ENCODE results near the gene SIRPA. TPM values are rescaled to one million over a fixed set of nuclear protein-coding genes. Genes with fewer than 3 reads are reported as not detected.
A peak's percentile ranks its signal among the peaks of the same experiment; 100 is the strongest.

Gene SIRPA
- total and polyA plus RNA-seq, 3 experiments from 2014 or later: 0.53 to 0.66 TPM; not detected in 1

- POLR2A ChIA-PET: interaction anchor here (0.5 kb wide), 1 partner anchor 132 kb away, joined by 4 read pairs; no protein-coding TSS in a partner anchor
- peaks cover 8% of the 10 kb centered on the region for H3K27me3 ChIP-seq (ENCODE audit: insufficient read depth, low read length, poor library complexity, severe bottlenecking)
- no peaks in the 10 kb centered on the region for H3K36me3 ChIP-seq (ENCODE audit: insufficient read depth, low read length)
- no peak for DNase-seq
- CTCF ChIA-PET: interaction anchor here (0.6 kb wide), 1 partner anchor 402 kb away, joined by 3 read pairs; no protein-coding TSS in a partner anchor
- Mint-ChIP-seq H3K27ac (no peak overlapping the region), H3K9me3 (no peaks in the 10 kb centered on the region), H3K27me3 (peaks cover 33 to 57% of the 10 kb centered on the region in 2 donors), H3K4me3 (no peak overlapping the region), H3K4me1 (peaks cover 0 to 9% (median 0%) of the 10 kb centered on the region in 3 donors), H3K36me3 (no peaks in the 10 kb centered on the region)
- no peaks in the 10 kb centered on the region for H3K9me3 ChIP-seq (ENCODE audit: low read length)
- H3K4me1 ChIP-seq (ENCODE audit: insufficient read depth, low read length): no peaks in the 10 kb centered on the region
- H3K4me3 ChIP-seq (ENCODE audit: low read length): no peak overlapping the region
- no peak overlapping the region for H3K27ac ChIP-seq (ENCODE audit: low read depth, low read length)
These were observed 4.0 kb downstream of the SIRPA start for GRCh38 chr20:1899241-1899525.

DNA sequence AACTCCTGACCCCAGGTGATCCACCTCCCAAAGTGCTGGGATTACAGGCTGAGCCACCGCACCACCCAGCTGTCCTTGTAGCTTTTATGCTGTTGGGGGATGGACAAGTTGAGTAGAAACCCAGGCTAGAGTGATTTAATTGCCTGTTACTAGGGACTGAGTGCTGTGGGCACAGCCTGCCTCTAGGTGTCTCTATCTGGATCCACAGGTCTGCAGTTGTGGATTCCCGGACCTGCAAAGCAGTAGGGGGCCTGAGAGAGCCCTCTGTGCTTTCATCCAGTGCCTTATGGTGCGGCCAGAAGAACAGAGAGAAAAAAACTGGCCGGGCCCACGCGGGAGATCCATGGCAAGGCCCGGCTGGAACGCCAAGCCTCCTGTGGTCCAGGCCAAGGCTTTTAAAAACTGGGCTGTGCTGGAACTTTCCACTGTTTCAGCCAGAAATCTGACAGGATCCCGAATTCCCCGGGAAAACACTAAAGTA is 5.2 kb downstream of the SIRPA start:
- no peak overlapping the region for H3K4me3 ChIP-seq (ENCODE audit: low read length)
- POLR2A ChIA-PET: no interaction called here
- Mint-ChIP-seq H3K9me3 (no peaks in the 10 kb centered on the region), H3K4me3 (no peak overlapping the region), H3K27me3 (peaks cover 31 to 57% of the 10 kb centered on the region in 2 donors), H3K4me1 (peaks cover 0 to 8% (median 0%) of the 10 kb centered on the region in 3 donors), H3K36me3 (no peaks in the 10 kb centered on the region), H3K27ac (no peak overlapping the region)
- no peak overlapping the region for H3K27ac ChIP-seq (ENCODE audit: low read depth, low read length)
- no peak for DNase-seq
- H3K27me3 ChIP-seq (ENCODE audit: insufficient read depth, low read length, poor library complexity, severe bottlenecking): peaks cover 8% of the 10 kb centered on the region
- H3K4me1 ChIP-seq (ENCODE audit: insufficient read depth, low read length): no peaks in the 10 kb centered on the region
- CTCF ChIA-PET: interaction anchor here (0.7 kb wide), 1 partner anchor 47 kb away, joined by 3 read pairs; no protein-coding TSS in a partner anchor
- no peaks in the 10 kb centered on the region for H3K36me3 ChIP-seq (ENCODE audit: insufficient read depth, low read length)
- H3K9me3 ChIP-seq (ENCODE audit: low read length): no peaks in the 10 kb centered on the region

DNA sequence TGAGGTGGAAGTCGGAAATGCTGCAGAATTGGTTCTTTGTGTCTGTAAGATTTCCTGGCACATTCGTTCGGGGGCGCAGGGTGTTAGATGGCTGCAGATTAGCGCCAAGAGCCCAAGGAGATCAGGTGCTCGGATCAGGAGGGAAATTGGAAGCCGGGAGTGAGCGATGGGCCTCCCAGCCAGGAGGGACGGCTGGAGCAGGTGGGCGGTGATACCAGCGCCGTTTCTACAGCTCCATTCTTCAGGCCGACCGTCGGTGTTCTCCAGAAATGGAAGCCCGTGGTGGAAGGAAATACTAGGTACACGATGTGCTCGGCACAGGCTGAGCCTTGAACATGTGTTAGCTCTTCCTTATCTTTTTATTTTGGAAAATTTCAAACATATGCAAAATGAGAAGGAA is 6.5 kb downstream of the SIRPA start:
- DNase-seq: no peak
- Histone ChIP-seq H3K27me3 (ENCODE audit: insufficient read depth, low read length, poor library complexity, severe bottlenecking) (no peaks in the 10 kb centered on the region), H3K9me3 (ENCODE audit: low read length) (no peaks in the 10 kb centered on the region), H3K4me1 (ENCODE audit: insufficient read depth, low read length) (no peaks in the 10 kb centered on the region), H3K27ac (ENCODE audit: low read depth, low read length) (no peak overlapping the region), H3K36me3 (ENCODE audit: insufficient read depth, low read length) (no peaks in the 10 kb centered on the region), H3K4me3 (ENCODE audit: low read length) (no peak overlapping the region)
- Mint-ChIP-seq H3K4me3 (no peak overlapping the region), H3K9me3 (no peaks in the 10 kb centered on the region), H3K27ac (no peak overlapping the region), H3K36me3 (no peaks in the 10 kb centered on the region), H3K4me1 (peaks cover 4 to 8% (median 5%) of the 10 kb centered on the region in 3 donors), H3K27me3 (peaks cover 28 to 44% of the 10 kb centered on the region in 2 donors)
- CTCF ChIA-PET: no interaction called here
- POLR2A ChIA-PET: no interaction called here

GRCh38 chr20:1902188-1902587 is 7.0 kb downstream of the SIRPA start:
- Histone ChIP-seq H3K4me3 (ENCODE audit: low read length) (no peak overlapping the region), H3K4me1 (ENCODE audit: insufficient read depth, low read length) (no peaks in the 10 kb centered on the region), H3K9me3 (ENCODE audit: low read length) (no peaks in the 10 kb centered on the region), H3K27ac (ENCODE audit: low read depth, low read length) (no peak overlapping the region), H3K27me3 (ENCODE audit: insufficient read depth, low read length, poor library complexity, severe bottlenecking) (no peaks in the 10 kb centered on the region), H3K36me3 (ENCODE audit: insufficient read depth, low read length) (no peaks in the 10 kb centered on the region)
- H3K36me3 Mint-ChIP-seq: no peaks in the 10 kb centered on the region
- no peak overlapping the region for H3K27ac Mint-ChIP-seq
- peaks cover 5 to 8% (median 6%) of the 10 kb centered on the region in 3 donors for H3K4me1 Mint-ChIP-seq
- POLR2A ChIA-PET: no interaction called here
- DNase-seq: no peak
- H3K9me3 Mint-ChIP-seq: no peaks in the 10 kb centered on the region
- peaks cover 24 to 39% of the 10 kb centered on the region in 2 donors for H3K27me3 Mint-ChIP-seq
- no peak overlapping the region for H3K4me3 Mint-ChIP-seq
- CTCF ChIA-PET: no interaction called here

- no peak for DNase-seq
- Mint-ChIP-seq H3K27ac (no peak overlapping the region), H3K4me3 (no peak overlapping the region), H3K36me3 (no peaks in the 10 kb centered on the region), H3K4me1 (peaks cover 5 to 8% (median 6%) of the 10 kb centered on the region in 3 donors), H3K27me3 (peaks cover 21 to 39% of the 10 kb centered on the region in 2 donors), H3K9me3 (no peaks in the 10 kb centered on the region)
- ChIA-PET POLR2A (no interaction called here), CTCF (no interaction called here)
- Histone ChIP-seq H3K9me3 (ENCODE audit: low read length) (no peaks in the 10 kb centered on the region), H3K27me3 (ENCODE audit: insufficient read depth, low read length, poor library complexity, severe bottlenecking) (no peaks in the 10 kb centered on the region), H3K27ac (ENCODE audit: low read depth, low read length) (no peak overlapping the region), H3K36me3 (ENCODE audit: insufficient read depth, low read length) (no peaks in the 10 kb centered on the region), H3K4me1 (ENCODE audit: insufficient read depth, low read length) (no peaks in the 10 kb centered on the region), H3K4me3 (ENCODE audit: low read length) (no peak overlapping the region)
These were observed 8.9 kb downstream of the SIRPA start for GRCh38 chr20:1904135-1904534.

DNA sequence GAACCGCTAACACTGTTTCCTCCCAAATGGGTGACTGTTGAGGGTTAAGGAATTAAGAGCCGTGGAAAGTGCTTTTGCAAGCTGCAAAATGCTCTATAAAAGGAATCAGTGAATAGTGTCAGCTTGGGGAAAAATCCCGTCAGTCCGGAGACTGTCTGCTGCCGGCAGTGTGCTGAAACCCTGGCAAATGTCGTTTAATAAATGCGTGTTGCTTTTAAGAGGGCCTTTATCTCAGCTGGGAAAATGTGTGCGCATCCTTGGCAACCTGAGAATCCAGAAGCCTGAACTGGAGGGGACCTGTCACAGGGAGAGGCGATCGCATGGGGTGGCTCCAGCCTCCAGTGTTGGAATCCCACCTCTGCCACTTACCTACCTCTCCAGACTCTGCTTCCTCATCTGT is 9.8 kb downstream of the SIRPA start:
- Histone ChIP-seq H3K27ac (ENCODE audit: low read depth, low read length) (no peak overlapping the region), H3K9me3 (ENCODE audit: low read length) (no peaks in the 10 kb centered on the region), H3K4me1 (ENCODE audit: insufficient read depth, low read length) (no peaks in the 10 kb centered on the region), H3K4me3 (ENCODE audit: low read length) (no peak overlapping the region), H3K36me3 (ENCODE audit: insufficient read depth, low read length) (no peaks in the 10 kb centered on the region), H3K27me3 (ENCODE audit: insufficient read depth, low read length, poor library complexity, severe bottlenecking) (no peaks in the 10 kb centered on the region)
- Mint-ChIP-seq H3K27ac (no peak overlapping the region), H3K9me3 (no peaks in the 10 kb centered on the region), H3K36me3 (no peaks in the 10 kb centered on the region), H3K4me3 (no peak overlapping the region), H3K27me3 (peaks cover 16 to 32% of the 10 kb centered on the region in 2 donors), H3K4me1 (peaks cover 5 to 8% (median 6%) of the 10 kb centered on the region in 3 donors)
- DNase-seq: no peak
- ChIA-PET POLR2A (no interaction called here), CTCF (no interaction called here)

GRCh38 chr20:1905693-1906092 is 10.5 kb downstream of the SIRPA start:
- H3K36me3 ChIP-seq (ENCODE audit: insufficient read depth, low read length): no peaks in the 10 kb centered on the region
- no peaks in the 10 kb centered on the region for H3K4me1 ChIP-seq (ENCODE audit: insufficient read depth, low read length)
- Mint-ChIP-seq H3K9me3 (no peaks in the 10 kb centered on the region), H3K4me3 (no peak overlapping the region), H3K4me1 (peaks cover 5 to 8% (median 6%) of the 10 kb centered on the region in 3 donors), H3K27ac (no peak overlapping the region), H3K27me3 (peaks cover 16 to 32% of the 10 kb centered on the region in 2 donors), H3K36me3 (no peaks in the 10 kb centered on the region)
- ChIA-PET CTCF (no interaction called here), POLR2A (no interaction called here)
- H3K4me3 ChIP-seq (ENCODE audit: low read length): no peak overlapping the region
- H3K9me3 ChIP-seq (ENCODE audit: low read length): no peaks in the 10 kb centered on the region
- H3K27ac ChIP-seq (ENCODE audit: low read depth, low read length): no peak overlapping the region
- DNase-seq: no peak
- no peaks in the 10 kb centered on the region for H3K27me3 ChIP-seq (ENCODE audit: insufficient read depth, low read length, poor library complexity, severe bottlenecking)

GRCh38 chr20:1906361-1907051 is 11.3 kb downstream of the SIRPA start:
- no peaks in the 10 kb centered on the region for H3K9me3 Mint-ChIP-seq
- H3K4me1 Mint-ChIP-seq: peaks cover 5 to 8% (median 6%) of the 10 kb centered on the region in 3 donors
- H3K4me3 Mint-ChIP-seq: peak overlapping the region in 1 of 7 donors; percentile 14
- H3K36me3 Mint-ChIP-seq: no peaks in the 10 kb centered on the region
- Histone ChIP-seq H3K4me3 (ENCODE audit: low read length) (no peak overlapping the region), H3K9me3 (ENCODE audit: low read length) (no peaks in the 10 kb centered on the region), H3K27ac (ENCODE audit: low read depth, low read length) (no peak overlapping the region), H3K27me3 (ENCODE audit: insufficient read depth, low read length, poor library complexity, severe bottlenecking) (no peaks in the 10 kb centered on the region), H3K36me3 (ENCODE audit: insufficient read depth, low read length) (no peaks in the 10 kb centered on the region), H3K4me1 (ENCODE audit: insufficient read depth, low read length) (no peaks in the 10 kb centered on the region)
- no peak for DNase-seq
- ChIA-PET POLR2A (no interaction called here), CTCF (no interaction called here)
- no peak overlapping the region for H3K27ac Mint-ChIP-seq
- H3K27me3 Mint-ChIP-seq: peaks cover 15 to 30% of the 10 kb centered on the region in 2 donors
